GM12801 (cell line): ENCODE measurements around the gene TRIP10.

ENCODE experiments used
- CTCF ChIP-seq: IDR thresholded peaks from one replicate; pipeline ENCODE4 v1.5.1; 2011; ENCODE audit warnings: control low read depth; ENCODE audit not compliant: insufficient read length; ENCODE audit errors: extremely low read depth

TRIP10 gene

GRCh38 chr19:6730941-6731670, 8.4 kb upstream of the TRIP10 start:
- TF ChIP-seq CTCF = no peak

- TF ChIP-seq CTCF = no peak
These were observed 7.7 kb upstream of the TRIP10 start for GRCh38 chr19:6731822-6732221.

- TF ChIP-seq CTCF = no peak
These were observed 6.6 kb upstream of the TRIP10 start for GRCh38 chr19:6732803-6733337.

- TF ChIP-seq CTCF = no peak
These were observed 6.0 kb upstream of the TRIP10 start for GRCh38 chr19:6733338-6734095.

GRCh38 chr19:6734096-6734696, 5.3 kb upstream of the TRIP10 start:
- no peak for TF ChIP-seq CTCF

GRCh38 chr19:6735181-6735911, 4.1 kb upstream of the TRIP10 start:
- TF ChIP-seq CTCF = no peak
